Endodermal cell (in vitro differentiated cells): ENCODE measurements around the gene CPB1. TPM values are rescaled to one million over a fixed set of nuclear protein-coding genes. Genes with fewer than 3 reads are reported as not detected.

ENCODE experiments used
- DNase-seq: peaks from one replicate; pipeline ENCODE4 v3.0.0-alpha.2; 2017
- H3K27ac ChIP-seq: 2 replicates; pipeline ENCODE4 v1.5.1; 2013; ENCODE audit warnings: mild to moderate bottlenecking, low read depth, low read length, moderate library complexity
- H3K27me3 ChIP-seq: 2 replicates; pipeline ENCODE4 v1.6.1; 2013; ENCODE audit warnings: mild to moderate bottlenecking, low read length, moderate library complexity; ENCODE audit not compliant: insufficient read depth, control insufficient read depth, poor library complexity, severe bottlenecking
- H3K36me3 ChIP-seq: 2 replicates; pipeline ENCODE4 v1.7.0; 2013; ENCODE audit warnings: mild to moderate bottlenecking, low read length, moderate library complexity; ENCODE audit not compliant: control insufficient read depth, insufficient read depth
- H3K4me1 ChIP-seq: one replicate; pipeline ENCODE4 v1.7.0; 2013; ENCODE audit warnings: low read length; ENCODE audit not compliant: control insufficient read depth, insufficient read depth
- H3K4me3 ChIP-seq: 2 replicates; pipeline ENCODE4 v1.5.1; 2013; ENCODE audit warnings: mild to moderate bottlenecking, low read length, moderate library complexity
- H3K9ac ChIP-seq: 2 replicates; pipeline ENCODE4 v1.6.1; 2013; ENCODE audit warnings: mild to moderate bottlenecking, low read length, moderate library complexity; ENCODE audit not compliant: poor library complexity, severe bottlenecking; ENCODE audit errors: extremely low read depth
- H3K9me3 ChIP-seq: 2 replicates; pipeline ENCODE4 v1.6.1; 2013; ENCODE audit warnings: mild to moderate bottlenecking, low read length, moderate library complexity; ENCODE audit not compliant: control insufficient read depth
- H3K27ac Mint-ChIP-seq: 2 replicates; pipeline ENCODE4 v1.8.0; 2020; ENCODE audit warnings: mixed read lengths
- H3K27me3 Mint-ChIP-seq: 2 replicates; pipeline ENCODE4 v1.8.0; 2021; ENCODE audit warnings: mild to moderate bottlenecking, mixed read lengths; ENCODE audit not compliant: insufficient read depth
- H3K36me3 Mint-ChIP-seq: 2 replicates; pipeline ENCODE4 v1.8.0; 2020; ENCODE audit warnings: low read depth, mixed read lengths
- H3K4me1 Mint-ChIP-seq: 2 replicates; pipeline ENCODE4 v1.8.0; 2020; ENCODE audit warnings: mixed read lengths
- H3K4me3 Mint-ChIP-seq: 2 replicates; pipeline ENCODE4 v1.8.0; 2020; ENCODE audit warnings: mild to moderate bottlenecking, moderate library complexity, mixed read lengths
- H3K9me3 Mint-ChIP-seq: 2 replicates; pipeline ENCODE4 v1.8.0; 2020; ENCODE audit warnings: mild to moderate bottlenecking, mixed read lengths
- CTCF ChIP-seq: fragments of 200-600 bp; sonication (generic); conservative IDR thresholded peaks from 2 replicates; pipeline ENCODE4 v1.5.0; 2021; ENCODE audit warnings: antibody characterized with exemption, mild to moderate bottlenecking
- WGBS, 2 experiments: methylation state at CpG; one replicate each; pipeline versions ENCODE4 v1.1.5 to v1.1.7; 2013; ENCODE audit warnings: missing lambda C conversion rate in 2 of 2, mixed read lengths in 1 of 2; ENCODE audit not compliant: insufficient coverage in 1 of 2, insufficient read length in 1 of 2; 5-methylcytosine and 5-hydroxymethylcytosine counted together
- total RNA-seq, 2 donors: library from RNA; stranded (reverse); fragmentation: NEBNext Ultra II Directional in 1 of 2; extraction: Animal tissue kit (Norgen Biotek cat#: 25700) in 1 of 2; gene quantifications; 2 replicates in 1 of 2; 3 replicates in 1 of 2; pipeline ENCODE4 v1.2.1, GENCODE V29; 2021

The CPB1 gene
- total RNA-seq, 2 donors from 2014 or later: 0.51 TPM; not detected in 1

DNA sequence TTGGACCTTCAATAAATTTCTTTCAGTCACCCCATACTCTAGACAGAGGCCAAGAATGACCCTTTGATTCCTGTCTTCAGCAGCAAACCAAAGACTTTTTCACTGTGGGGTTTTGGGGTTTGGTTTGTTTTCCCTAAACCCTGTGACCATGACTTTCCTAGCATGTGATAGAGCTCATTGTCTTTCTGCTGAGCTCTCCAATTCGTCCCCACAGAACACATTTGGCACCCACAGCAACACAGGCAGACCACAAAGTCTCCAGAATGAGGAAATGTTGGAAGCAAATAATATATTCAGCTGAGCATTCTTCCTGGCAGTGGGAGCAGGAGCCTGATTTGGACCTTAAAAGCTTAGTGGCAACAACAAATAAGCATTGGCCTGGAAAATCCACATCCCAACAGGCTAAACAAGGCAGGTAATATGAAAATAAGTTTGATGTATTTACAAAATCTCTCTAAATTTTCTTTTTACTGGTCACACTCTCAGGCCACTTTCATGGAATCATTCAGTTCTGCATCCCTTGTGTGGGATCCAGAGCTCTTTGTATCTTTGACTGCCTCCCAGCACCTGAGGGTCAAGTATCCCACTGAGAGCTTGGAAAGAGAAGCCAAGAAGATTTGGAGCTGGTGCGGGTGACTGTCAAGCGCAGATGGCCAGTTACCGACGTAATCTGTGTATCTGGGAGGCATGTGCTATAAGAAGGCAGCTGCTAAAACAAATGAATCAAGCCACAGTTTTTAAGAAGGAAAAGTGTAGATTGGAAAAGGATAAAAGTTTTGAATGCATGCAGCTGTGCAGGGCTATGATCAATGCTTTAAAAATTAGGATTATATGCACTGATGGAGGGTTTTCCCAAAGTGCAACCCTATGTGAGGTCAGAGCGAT is 36.5 kb upstream of the CPB1 start:
- Mint-ChIP-seq H3K4me3 (no peak overlapping the region), H3K4me1 (no peaks in the 10 kb centered on the region), H3K27ac (no peak overlapping the region), H3K27me3 (no peaks in the 10 kb centered on the region), H3K9me3 (peaks cover 14% of the 10 kb centered on the region), H3K36me3 (no peaks in the 10 kb centered on the region)
- Histone ChIP-seq H3K4me3 (no peak overlapping the region), H3K27ac (peak overlapping the region; percentile 81), H3K9ac (no peak overlapping the region), H3K9me3 (peaks cover 11% of the 10 kb centered on the region), H3K4me1 (no peaks in the 10 kb centered on the region), H3K36me3 (no peaks in the 10 kb centered on the region), H3K27me3 (no peaks in the 10 kb centered on the region)
- no peak for DNase-seq
- TF ChIP-seq CTCF: no peak
- WGBS, 2 experiments: 77 to 89% methylated on average over 5 to 6 of the region's 6 CpGs

DNA sequence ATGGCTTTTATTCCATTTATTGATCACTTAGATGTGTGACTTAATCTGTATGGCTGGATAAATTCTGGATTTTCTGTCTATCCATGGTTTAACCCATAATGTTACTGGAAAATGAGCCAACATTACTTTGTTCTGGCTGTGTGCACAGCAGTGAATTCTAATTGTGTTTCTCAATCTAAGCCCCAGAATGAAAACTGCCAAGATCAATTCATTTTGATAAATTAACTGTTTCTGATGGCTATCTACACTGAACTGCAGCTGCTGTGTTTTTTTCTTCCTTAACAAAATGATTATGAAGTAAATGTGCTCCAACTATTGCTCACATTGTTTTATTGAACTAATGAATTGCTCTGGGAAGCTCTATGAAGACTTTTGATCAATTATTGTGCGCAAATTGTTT is 35.7 kb upstream of the CPB1 start:
- peak overlapping the region; percentile 81 for H3K27ac ChIP-seq
- no peaks in the 10 kb centered on the region for H3K27me3 Mint-ChIP-seq
- TF ChIP-seq CTCF: no peak
- H3K4me1 ChIP-seq: no peaks in the 10 kb centered on the region
- H3K9me3 ChIP-seq: peaks cover 4% of the 10 kb centered on the region
- no peak overlapping the region for H3K9ac ChIP-seq
- no peaks in the 10 kb centered on the region for H3K27me3 ChIP-seq
- H3K4me3 Mint-ChIP-seq: no peak overlapping the region
- DNase-seq: no peak
- peaks cover 6% of the 10 kb centered on the region for H3K9me3 Mint-ChIP-seq
- H3K36me3 ChIP-seq: no peaks in the 10 kb centered on the region
- 82% methylated on average over 1 of the region's 1 CpG; no CpG with 5 or more reads in 1 of the 2 experiments for WGBS, 2 experiments
- H3K4me1 Mint-ChIP-seq: no peaks in the 10 kb centered on the region
- no peaks in the 10 kb centered on the region for H3K36me3 Mint-ChIP-seq
- H3K27ac Mint-ChIP-seq: no peak overlapping the region
- H3K4me3 ChIP-seq: no peak overlapping the region

GRCh38 chr3:148792516-148792915 is 35.1 kb upstream of the CPB1 start:
- Histone ChIP-seq H3K9ac (no peak overlapping the region), H3K9me3 (no peaks in the 10 kb centered on the region), H3K36me3 (no peaks in the 10 kb centered on the region), H3K27me3 (no peaks in the 10 kb centered on the region), H3K4me1 (no peaks in the 10 kb centered on the region), H3K27ac (peak overlapping the region; percentile 81), H3K4me3 (no peak overlapping the region)
- no peaks in the 10 kb centered on the region for H3K27me3 Mint-ChIP-seq
- no peaks in the 10 kb centered on the region for H3K36me3 Mint-ChIP-seq
- DNase-seq: no peak
- H3K9me3 Mint-ChIP-seq: no peaks in the 10 kb centered on the region
- no peaks in the 10 kb centered on the region for H3K4me1 Mint-ChIP-seq
- no peak for TF ChIP-seq CTCF
- H3K27ac Mint-ChIP-seq: no peak overlapping the region
- 93% methylated on average over 1 of the region's 1 CpG; no CpG with 5 or more reads in 1 of the 2 experiments for WGBS, 2 experiments
- H3K4me3 Mint-ChIP-seq: no peak overlapping the region
